ENCODE data around the gene USP51.
A peak's percentile ranks its signal among the peaks of the same experiment; 100 is the strongest.

Gene USP51

DNA sequence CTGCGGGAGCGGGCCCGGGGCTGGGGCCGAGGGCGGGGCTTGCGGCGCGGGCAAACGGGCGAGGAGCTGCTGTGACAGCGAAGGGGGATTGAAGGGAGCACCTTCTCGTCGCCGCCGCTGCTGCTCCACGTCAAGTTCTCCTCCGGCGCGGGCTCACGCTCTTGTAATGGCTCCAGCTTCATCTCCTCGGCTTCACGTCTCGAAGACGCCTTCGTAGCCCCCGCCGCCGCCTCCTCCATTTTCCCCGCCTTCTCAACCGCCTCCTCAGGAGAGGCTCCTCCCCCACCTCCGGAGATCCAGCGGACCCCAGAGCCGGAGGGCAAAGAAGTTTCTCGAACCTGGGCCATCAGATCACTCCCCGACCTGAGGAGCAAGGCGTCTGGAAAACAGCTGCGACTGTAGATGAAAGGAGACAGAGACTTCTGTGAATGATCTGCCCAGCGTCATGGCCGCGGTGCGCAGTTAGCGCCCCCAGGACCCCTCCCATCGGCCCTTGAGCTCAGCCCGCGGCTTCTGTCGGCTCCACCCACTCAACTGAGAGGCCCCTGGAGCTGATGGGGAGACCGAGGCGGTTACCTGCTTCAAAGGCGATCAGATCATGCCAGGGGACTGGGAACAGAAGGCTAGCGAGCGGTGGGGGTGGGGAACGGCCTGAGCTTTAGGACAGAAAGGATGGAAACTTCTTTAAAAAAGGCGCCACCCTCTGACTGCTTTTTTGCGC, 895 bp downstream of the USP51 start:
- Histone ChIP-seq H3K27me3 (ENCODE audit: insufficient read depth, low read length) (no peaks in the 10 kb centered on the region), H2AFZ (ENCODE audit: low read length) (peak overlapping the region; percentile 69; the same call in 1 of the 2 replicates), H3K79me2 (ENCODE audit: insufficient read depth, low read length) (no peaks in the 10 kb centered on the region), H3K36me3 (ENCODE audit: insufficient read depth, low read length) (no peaks in the 10 kb centered on the region), H4K20me1 (ENCODE audit: insufficient read depth, low read length) (no peaks in the 10 kb centered on the region), H3K9me2 (ENCODE audit: low read depth, low read length) (no peaks in the 10 kb centered on the region), H3F3A (ENCODE audit: insufficient read depth, low read length) (no peaks in the 10 kb centered on the region), H3K4me1 (ENCODE audit: insufficient read depth, low read length, severe bottlenecking) (peaks cover 18% of the 10 kb centered on the region), H3K9ac (ENCODE audit: low read length) (peak overlapping the region; percentile 74), H3K9me3 (ENCODE audit: low read length) (no peaks in the 10 kb centered on the region), H3K4me3 (ENCODE audit: low read depth, low read length, poor library complexity, severe bottlenecking) (peak overlapping the region; percentile 87), H3K27ac (ENCODE audit: low read depth, low read length, poor library complexity, severe bottlenecking) (peak overlapping the region; percentile 74), H3K4me2 (ENCODE audit: low read length) (peak overlapping the region; percentile 73)
- TF ChIP-seq, protein P1, sequence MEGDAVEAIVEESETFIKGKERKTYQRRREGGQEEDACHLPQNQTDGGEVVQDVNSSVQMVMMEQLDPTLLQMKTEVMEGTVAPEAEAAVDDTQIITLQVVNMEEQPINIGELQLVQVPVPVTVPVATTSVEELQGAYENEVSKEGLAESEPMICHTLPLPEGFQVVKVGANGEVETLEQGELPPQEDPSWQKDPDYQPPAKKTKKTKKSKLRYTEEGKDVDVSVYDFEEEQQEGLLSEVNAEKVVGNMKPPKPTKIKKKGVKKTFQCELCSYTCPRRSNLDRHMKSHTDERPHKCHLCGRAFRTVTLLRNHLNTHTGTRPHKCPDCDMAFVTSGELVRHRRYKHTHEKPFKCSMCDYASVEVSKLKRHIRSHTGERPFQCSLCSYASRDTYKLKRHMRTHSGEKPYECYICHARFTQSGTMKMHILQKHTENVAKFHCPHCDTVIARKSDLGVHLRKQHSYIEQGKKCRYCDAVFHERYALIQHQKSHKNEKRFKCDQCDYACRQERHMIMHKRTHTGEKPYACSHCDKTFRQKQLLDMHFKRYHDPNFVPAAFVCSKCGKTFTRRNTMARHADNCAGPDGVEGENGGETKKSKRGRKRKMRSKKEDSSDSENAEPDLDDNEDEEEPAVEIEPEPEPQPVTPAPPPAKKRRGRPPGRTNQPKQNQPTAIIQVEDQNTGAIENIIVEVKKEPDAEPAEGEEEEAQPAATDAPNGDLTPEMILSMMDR (IDR thresholded peaks at IDR 0.05; ENCODE audit: low read length), result no peak
- TF ChIP-seq EZH2 (IDR thresholded peaks at IDR 0.05; ENCODE audit: borderline replicate concordance, low read length), result no peak

DNA sequence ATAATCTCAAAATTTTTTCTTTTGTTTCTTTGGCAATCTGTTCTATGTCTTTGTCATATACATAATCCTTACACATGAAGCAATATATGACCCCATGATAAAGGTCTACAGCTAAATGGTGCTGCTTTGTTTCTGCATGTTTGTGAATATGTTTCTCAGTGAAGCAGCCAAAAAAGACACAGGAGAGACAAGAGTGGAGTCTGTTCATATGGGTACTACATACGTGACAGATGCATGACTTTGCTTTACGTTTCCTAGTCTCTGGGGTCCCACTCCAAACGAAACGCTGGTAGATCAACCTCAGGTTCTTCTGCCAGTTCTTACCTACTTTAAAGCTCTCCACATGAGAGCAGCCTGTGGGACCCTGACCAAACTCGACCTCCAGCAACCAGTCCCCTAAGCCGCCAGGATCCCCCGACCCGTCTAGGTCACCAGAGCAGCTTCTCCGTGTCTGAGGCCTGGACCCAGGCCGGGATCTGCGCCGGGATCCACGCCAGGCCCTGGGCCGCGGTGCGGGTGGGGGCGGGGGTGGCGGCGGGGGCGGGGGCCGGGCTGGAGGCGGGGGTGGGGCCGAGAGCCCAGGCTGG, 1.5 kb downstream of the USP51 start:
- Histone ChIP-seq H3K4me2 (ENCODE audit: low read length) (peak overlapping the region; percentile 78), H3K9me3 (ENCODE audit: low read length) (no peaks in the 10 kb centered on the region), H3K79me2 (ENCODE audit: insufficient read depth, low read length) (no peaks in the 10 kb centered on the region), H3K27me3 (ENCODE audit: insufficient read depth, low read length) (no peaks in the 10 kb centered on the region), H2AFZ (ENCODE audit: low read length) (no peak overlapping the region), H3F3A (ENCODE audit: insufficient read depth, low read length) (no peaks in the 10 kb centered on the region), H3K4me1 (ENCODE audit: insufficient read depth, low read length, severe bottlenecking) (peaks cover 18% of the 10 kb centered on the region), H4K20me1 (ENCODE audit: insufficient read depth, low read length) (no peaks in the 10 kb centered on the region), H3K4me3 (ENCODE audit: low read depth, low read length, poor library complexity, severe bottlenecking) (peak overlapping the region; percentile 87), H3K36me3 (ENCODE audit: insufficient read depth, low read length) (no peaks in the 10 kb centered on the region), H3K27ac (ENCODE audit: low read depth, low read length, poor library complexity, severe bottlenecking) (peak overlapping the region; percentile 61), H3K9ac (ENCODE audit: low read length) (peak overlapping the region; percentile 68), H3K9me2 (ENCODE audit: low read depth, low read length) (no peaks in the 10 kb centered on the region)
- no peak for TF ChIP-seq EZH2 (IDR thresholded peaks at IDR 0.05; ENCODE audit: borderline replicate concordance, low read length)
- TF ChIP-seq, protein P1 (IDR thresholded peaks at IDR 0.05; ENCODE audit: low read length), result no peak

DNA sequence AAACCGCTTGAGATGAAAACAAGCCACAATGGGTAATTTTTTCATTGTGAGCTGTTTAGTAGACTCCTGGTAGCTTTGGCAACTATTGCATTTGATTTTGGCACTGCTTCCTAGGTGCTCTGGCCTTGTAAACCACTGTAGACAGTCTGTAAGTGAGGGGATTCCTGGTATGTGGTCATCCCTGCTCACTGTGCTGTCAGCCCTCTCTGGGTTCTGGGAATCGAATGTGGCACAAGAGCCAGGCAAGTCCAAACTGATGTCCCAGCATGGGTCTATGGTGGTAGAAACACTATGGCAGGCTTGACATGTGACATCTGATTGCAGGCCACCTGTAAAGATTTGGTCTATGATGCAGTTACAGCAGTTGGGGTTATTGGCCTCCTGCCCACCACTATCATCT, 2.5 kb downstream of the USP51 start:
- no peak overlapping the region for H2AFZ ChIP-seq (ENCODE audit: low read length)
- no peaks in the 10 kb centered on the region for H3K9me2 ChIP-seq (ENCODE audit: low read depth, low read length)
- no peak overlapping the region for H3K27ac ChIP-seq (ENCODE audit: low read depth, low read length, poor library complexity, severe bottlenecking)
- no peaks in the 10 kb centered on the region for H3K9me3 ChIP-seq (ENCODE audit: low read length)
- H3K9ac ChIP-seq (ENCODE audit: low read length), result no peak overlapping the region
- no peaks in the 10 kb centered on the region for H3K36me3 ChIP-seq (ENCODE audit: insufficient read depth, low read length)
- H3K4me2 ChIP-seq (ENCODE audit: low read length), result no peak overlapping the region
- H4K20me1 ChIP-seq (ENCODE audit: insufficient read depth, low read length), result no peaks in the 10 kb centered on the region
- TF ChIP-seq, protein P1 (IDR thresholded peaks at IDR 0.05; ENCODE audit: low read length), result no peak
- TF ChIP-seq EZH2 (IDR thresholded peaks at IDR 0.05; ENCODE audit: borderline replicate concordance, low read length), result no peak
- peaks cover 18% of the 10 kb centered on the region for H3K4me1 ChIP-seq (ENCODE audit: insufficient read depth, low read length, severe bottlenecking)
- H3K4me3 ChIP-seq (ENCODE audit: low read depth, low read length, poor library complexity, severe bottlenecking), result no peak overlapping the region
- no peaks in the 10 kb centered on the region for H3K79me2 ChIP-seq (ENCODE audit: insufficient read depth, low read length)
- no peaks in the 10 kb centered on the region for H3K27me3 ChIP-seq (ENCODE audit: insufficient read depth, low read length)
- no peaks in the 10 kb centered on the region for H3F3A ChIP-seq (ENCODE audit: insufficient read depth, low read length)

Measured in OCI-LY1 (cell line).